Suppressor macrophage treated with lipopolysaccharide for 4 hours (primary cell): ENCODE measurements around the gene BAG5.

Source experiments
- DNase-seq: peaks from one replicate; pipeline ENCODE4 v3.0.0-alpha.2; 2020

The BAG5 gene

GRCh38 chr14:103546652-103547454, 15.6 kb downstream of the BAG5 start:
- peak; percentile 58 for DNase-seq

- DNase-seq: no peak
Measured at GRCh38 chr14:103545915-103546651, 16.4 kb downstream of the BAG5 start.

GRCh38 chr14:103545219-103545914, 17.1 kb downstream of the BAG5 start:
- no peak for DNase-seq

GRCh38 chr14:103544388-103545218, 17.9 kb downstream of the BAG5 start:
- no peak for DNase-seq

GRCh38 chr14:103543721-103544387, 18.6 kb downstream of the BAG5 start:
- DNase-seq: no peak

GRCh38 chr14:103543140-103543539, 19.3 kb downstream of the BAG5 start:
- no peak for DNase-seq

- no peak for DNase-seq
Measured at GRCh38 chr14:103542605-103543088, 19.8 kb downstream of the BAG5 start.

- DNase-seq: no peak
Measured at GRCh38 chr14:103541709-103542604, 20.5 kb downstream of the BAG5 start.

GRCh38 chr14:103540821-103541708, 21.4 kb downstream of the BAG5 start:
- no peak for DNase-seq

- DNase-seq: no peak
Measured at GRCh38 chr14:103539056-103539825, 23.2 kb downstream of the BAG5 start.

GRCh38 chr14:103538291-103539055, 24.0 kb downstream of the BAG5 start:
- DNase-seq: no peak

- peak; percentile 48 for DNase-seq
Measured at GRCh38 chr14:103537175-103537990, 25.1 kb downstream of the BAG5 start.

GRCh38 chr14:103536693-103537092, 25.8 kb downstream of the BAG5 start:
- DNase-seq: no peak

- no peak for DNase-seq
Measured at GRCh38 chr14:103535891-103536565, 26.4 kb downstream of the BAG5 start.

GRCh38 chr14:103535081-103535890, 27.2 kb downstream of the BAG5 start:
- DNase-seq: no peak

GRCh38 chr14:103534576-103535061, 27.8 kb downstream of the BAG5 start:
- no peak for DNase-seq
